MCF 10A (cell line): ENCODE measurements around the gene SCRN1. TPM values are rescaled to one million over a fixed set of nuclear protein-coding genes. Genes with fewer than 3 reads are reported as not detected.
A peak's percentile ranks its signal among the peaks of the same experiment; 100 is the strongest.

Source experiments
- BruUV-seq: library from RNA; stranded (reverse); fragments of 400-500 nt; replicated peaks from 2 replicates; lab custom pipeline; 2021; lab: Mats Ljungman, UMichigan
- CTCF ChIA-PET: fragments of 300-600 bp; sonication (Branson Sonifier 250); formaldehyde crosslinking; extraction: SDS; loops from one replicate; lab custom pipeline; 2021; ENCODE audit warnings: antibody characterized with exemption, inconsistent platforms; lab: Yijun Ruan, JAX
- POLR2A ChIA-PET: fragments of 300-600, 350-650 bp; sonication (Branson Sonifier 250); formaldehyde crosslinking; extraction: SDS; loops from one replicate; lab custom pipeline; 2020; ENCODE audit warnings: antibody characterized with exemption, inconsistent platforms; lab: Yijun Ruan, JAX
- DNase-seq: peaks from one replicate; pipeline ENCODE4 v3.0.0-alpha.2; 2018; ENCODE audit not compliant: unreplicated experiment
- H3K27ac Mint-ChIP-seq: one replicate; pipeline ENCODE4 v1.8.0; 2022; ENCODE audit warnings: mild to moderate bottlenecking, low read depth, mixed read lengths; ENCODE audit not compliant: unreplicated experiment
- H3K27me3 Mint-ChIP-seq: one replicate; pipeline ENCODE4 v1.8.0; 2022; ENCODE audit warnings: mixed read lengths; ENCODE audit not compliant: insufficient read depth, unreplicated experiment
- H3K36me3 Mint-ChIP-seq: one replicate; pipeline ENCODE4 v1.8.0; 2022; ENCODE audit warnings: mild to moderate bottlenecking, moderate library complexity, mixed read lengths; ENCODE audit not compliant: insufficient read depth, unreplicated experiment
- H3K4me1 Mint-ChIP-seq: one replicate; pipeline ENCODE4 v1.8.0; 2022; ENCODE audit warnings: mixed read lengths; ENCODE audit not compliant: insufficient read depth, unreplicated experiment
- H3K4me3 Mint-ChIP-seq: one replicate; pipeline ENCODE4 v1.8.0; 2022; ENCODE audit warnings: mild to moderate bottlenecking, moderate library complexity, mixed read lengths; ENCODE audit not compliant: unreplicated experiment
- H3K9me3 Mint-ChIP-seq: one replicate; pipeline ENCODE4 v1.8.0; 2022; ENCODE audit warnings: mixed read lengths; ENCODE audit not compliant: unreplicated experiment
- intact Hi-C: fragments of 100-400 bp; cut with micrococcal nuclease; formaldehyde crosslinking; loops from 2 replicates; pipeline ENCODE4 v1.14.1; 2022
- total RNA-seq: library from RNA; stranded (reverse); gene quantifications from 2 replicates; pipeline ENCODE4 v1.2.3, GENCODE V29; 2022
- TF ChIP-seq, protein P1 (sequence below): fragments of 200-600 bp; IDR thresholded peaks from one replicate; pipeline ENCODE4 v1.8.0; 2022; ENCODE audit warnings: antibody characterized with exemption, mild to moderate bottlenecking; ENCODE audit not compliant: unreplicated experiment

Gene SCRN1
- total RNA-seq, 1 experiment from 2014 or later: 30.2 TPM

DNA sequence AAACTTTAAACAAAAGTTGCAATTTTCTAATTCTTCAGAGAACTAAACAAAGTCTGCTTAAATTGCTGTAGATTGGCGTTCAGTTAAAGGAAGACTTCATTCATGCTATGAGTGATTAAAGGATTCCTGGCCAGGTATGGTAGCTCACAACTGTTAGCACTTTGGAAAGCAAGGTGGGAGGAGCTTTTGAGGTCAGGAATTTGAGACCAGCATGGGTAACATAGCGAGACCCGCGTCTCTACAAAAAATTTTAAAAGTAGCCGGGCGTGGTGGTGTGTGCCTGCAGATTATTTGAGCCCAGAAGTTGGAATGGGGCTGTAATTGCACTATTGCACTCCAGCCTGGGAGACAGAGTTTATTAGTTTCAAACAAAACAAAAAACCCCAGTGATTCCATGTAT is 13.5 kb upstream of the SCRN1 start:
- H3K9me3 Mint-ChIP-seq: no peaks in the 10 kb centered on the region
- no TSS peak for BruUV-seq
- H3K27me3 Mint-ChIP-seq: no peaks in the 10 kb centered on the region
- TF ChIP-seq, protein P1, sequence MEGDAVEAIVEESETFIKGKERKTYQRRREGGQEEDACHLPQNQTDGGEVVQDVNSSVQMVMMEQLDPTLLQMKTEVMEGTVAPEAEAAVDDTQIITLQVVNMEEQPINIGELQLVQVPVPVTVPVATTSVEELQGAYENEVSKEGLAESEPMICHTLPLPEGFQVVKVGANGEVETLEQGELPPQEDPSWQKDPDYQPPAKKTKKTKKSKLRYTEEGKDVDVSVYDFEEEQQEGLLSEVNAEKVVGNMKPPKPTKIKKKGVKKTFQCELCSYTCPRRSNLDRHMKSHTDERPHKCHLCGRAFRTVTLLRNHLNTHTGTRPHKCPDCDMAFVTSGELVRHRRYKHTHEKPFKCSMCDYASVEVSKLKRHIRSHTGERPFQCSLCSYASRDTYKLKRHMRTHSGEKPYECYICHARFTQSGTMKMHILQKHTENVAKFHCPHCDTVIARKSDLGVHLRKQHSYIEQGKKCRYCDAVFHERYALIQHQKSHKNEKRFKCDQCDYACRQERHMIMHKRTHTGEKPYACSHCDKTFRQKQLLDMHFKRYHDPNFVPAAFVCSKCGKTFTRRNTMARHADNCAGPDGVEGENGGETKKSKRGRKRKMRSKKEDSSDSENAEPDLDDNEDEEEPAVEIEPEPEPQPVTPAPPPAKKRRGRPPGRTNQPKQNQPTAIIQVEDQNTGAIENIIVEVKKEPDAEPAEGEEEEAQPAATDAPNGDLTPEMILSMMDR: no peak
- H3K36me3 Mint-ChIP-seq: no peaks in the 10 kb centered on the region
- POLR2A ChIA-PET: interaction anchor here (0.9 to 1.6 kb wide), 3 partner anchors 11 to 70 kb away, joined by 3 to 4 read pairs (median 4); no protein-coding TSS in a partner anchor
- CTCF ChIA-PET: interaction anchor here (1.2 kb wide), 1 partner anchor 61 kb away, joined by 3 read pairs; no protein-coding TSS in a partner anchor
- no peaks in the 10 kb centered on the region for H3K4me1 Mint-ChIP-seq
- no peak overlapping the region for H3K27ac Mint-ChIP-seq
- DNase-seq: no peak
- intact Hi-C loops: no loop called here
- no peak overlapping the region for H3K4me3 Mint-ChIP-seq

GRCh38 chr7:30001998-30002397 is 12.4 kb upstream of the SCRN1 start:
- ChIA-PET CTCF (interaction anchor here (0.5 to 1.2 kb wide), 5 partner anchors 13 to 1239 kb away, joined by 3 to 7 read pairs (median 3); no protein-coding TSS in a partner anchor), POLR2A (interaction anchor here (0.8 to 1.6 kb wide), 3 partner anchors 24 to 27 kb away, joined by 4 to 7 read pairs (median 5); partner anchors contain the start of gene FKBP14)
- intact Hi-C loops: no loop called here

DNA sequence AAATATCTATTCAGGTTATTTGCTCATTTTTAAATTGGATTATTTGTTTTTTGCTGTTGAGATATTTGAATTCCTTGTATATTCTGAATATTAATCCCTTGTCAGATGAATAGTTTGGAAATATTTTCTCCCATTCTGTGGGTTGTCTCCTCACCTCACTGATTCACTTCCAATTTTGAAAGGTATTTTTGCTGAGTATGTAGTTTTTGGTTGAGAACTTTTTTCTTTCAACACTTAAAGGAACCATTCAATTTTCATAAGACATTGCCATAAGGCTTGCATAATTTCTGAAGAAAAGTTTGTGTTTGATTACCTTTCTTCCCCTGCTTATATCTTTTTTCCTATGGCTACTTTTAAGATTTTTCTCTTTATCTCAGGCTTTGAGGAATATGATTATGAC is 8.9 kb upstream of the SCRN1 start:
- TF ChIP-seq, protein P1: no peak
- Mint-ChIP-seq H3K4me1 (no peaks in the 10 kb centered on the region), H3K36me3 (no peaks in the 10 kb centered on the region), H3K27me3 (no peaks in the 10 kb centered on the region), H3K9me3 (peaks cover 14% of the 10 kb centered on the region), H3K27ac (no peak overlapping the region), H3K4me3 (no peak overlapping the region)
- CTCF ChIA-PET: no interaction called here
- no TSS peak for BruUV-seq
- POLR2A ChIA-PET: no interaction called here
- intact Hi-C loops: no loop called here
- no peak for DNase-seq

More at GRCh38 chr7:30001998-30002397, 12.4 kb upstream of the SCRN1 start:
- no TSS peak for BruUV-seq
- H3K36me3 Mint-ChIP-seq: no peaks in the 10 kb centered on the region
- peak; percentile 39 for DNase-seq
- H3K9me3 Mint-ChIP-seq: peaks cover 6% of the 10 kb centered on the region
- TF ChIP-seq, protein P1: no peak
- no peak overlapping the region for H3K4me3 Mint-ChIP-seq
- H3K27me3 Mint-ChIP-seq: no peaks in the 10 kb centered on the region
- H3K27ac Mint-ChIP-seq: no peak overlapping the region
- no peaks in the 10 kb centered on the region for H3K4me1 Mint-ChIP-seq

GRCh38 chr7:29996321-29996720 is 6.7 kb upstream of the SCRN1 start:
- H3K4me3 Mint-ChIP-seq: no peak overlapping the region
- H3K27ac Mint-ChIP-seq: no peak overlapping the region
- no peaks in the 10 kb centered on the region for H3K4me1 Mint-ChIP-seq
- TF ChIP-seq, protein P1: no peak
- POLR2A ChIA-PET: interaction anchor here (1.0 to 1.6 kb wide), 2 partner anchors 9 to 31 kb away, joined by 4 read pairs; partner anchors contain the start of gene FKBP14
- no peaks in the 10 kb centered on the region for H3K27me3 Mint-ChIP-seq
- H3K9me3 Mint-ChIP-seq: peaks cover 14% of the 10 kb centered on the region
- no peak for DNase-seq
- no peaks in the 10 kb centered on the region for H3K36me3 Mint-ChIP-seq
- intact Hi-C loops: no loop called here
- CTCF ChIA-PET: interaction anchor here (0.7 kb wide), 1 partner anchor 354 kb away, joined by 3 read pairs; no protein-coding TSS in a partner anchor
- no TSS peak for BruUV-seq
